Choroid plexus epithelial cell (primary cell): Measurements from ENCODE around the gene TOM1.

Source experiments
- DNase-seq: peaks from one replicate; pipeline ENCODE4 v3.0.0-alpha.2; 2010; ENCODE audit warnings: low read depth
- H3K4me3 ChIP-seq: 2 replicates; pipeline ENCODE4 v1.5.1; 2011; ENCODE audit warnings: low read depth, mild to moderate bottlenecking, control low read depth, low read length, moderate library complexity
- CTCF ChIP-seq: conservative IDR thresholded peaks from 2 replicates; pipeline ENCODE4 v1.5.1; 2011; ENCODE audit warnings: low read depth, mild to moderate bottlenecking, control low read depth, inconsistent platforms, low read length, moderate library complexity

The TOM1 gene

GRCh38 chr22:35345808-35346505 lies 46.3 kb downstream of the TOM1 start:
- no peak overlapping the region for H3K4me3 ChIP-seq
- DNase-seq = no peak
- no peak for TF ChIP-seq CTCF

GRCh38 chr22:35346596-35347220 lies 47.0 kb downstream of the TOM1 start:
- TF ChIP-seq CTCF = no peak
- DNase-seq = no peak
- no peak overlapping the region for H3K4me3 ChIP-seq

- no peak for DNase-seq
- no peak for TF ChIP-seq CTCF
- no peak overlapping the region for H3K4me3 ChIP-seq
Observed at GRCh38 chr22:35347462-35347861, 47.8 kb downstream of the TOM1 start.

GRCh38 chr22:35348026-35348590 lies 48.4 kb downstream of the TOM1 start:
- no peak for TF ChIP-seq CTCF
- no peak overlapping the region for H3K4me3 ChIP-seq
- DNase-seq = no peak

GRCh38 chr22:35348703-35349102 lies 49.0 kb downstream of the TOM1 start:
- no peak overlapping the region for H3K4me3 ChIP-seq
- no peak for TF ChIP-seq CTCF
- DNase-seq = no peak

GRCh38 chr22:35349368-35349703 lies 49.6 kb downstream of the TOM1 start:
- TF ChIP-seq CTCF = no peak
- DNase-seq = no peak
- H3K4me3 ChIP-seq = no peak overlapping the region
